Adrenal gland (tissue), 12 donors: ENCODE measurements around the gene GMDS. TPM values are rescaled to one million over a fixed set of nuclear protein-coding genes. Genes with fewer than 3 reads are reported as not detected.

Source experiments
- DNase-seq, 7 donors: peaks; one replicate each; pipeline ENCODE4 v3.0.0-alpha.2; 2019 to 2020
- H3K27ac ChIP-seq, 5 donors: fragments of 200-600 bp; sonication (generic) in 4 of 5; 1 replicate in 3 of 5; 2 replicates in 2 of 5; pipeline versions ENCODE4 v1.5.1 to v1.8.0; 2016 to 2020; ENCODE audit warnings: mild to moderate bottlenecking in 1 of 5
- H3K27me3 ChIP-seq: fragments of 200-600 bp; 2 replicates; pipeline ENCODE4 v1.8.0; 2021
- H3K36me3 ChIP-seq, 2 donors: fragments of 200-600 bp; replicated peaks in 1 of 2; 1 replicate in 1 of 2; 2 replicates in 1 of 2; pipeline versions ENCODE4 v1.5.1 to v1.8.0; 2018 to 2022
- H3K4me1 ChIP-seq, 2 donors: fragments of 200-600 bp; replicated peaks in 1 of 2; 1 replicate in 1 of 2; 2 replicates in 1 of 2; pipeline versions ENCODE4 v1.5.1 to v1.8.0; 2018 to 2021
- H3K4me3 ChIP-seq, 4 donors: fragments of 200-600 bp; sonication (generic) in 3 of 4; one replicate each; pipeline ENCODE4 v1.5.1; 2016 to 2018
- H3K9me3 ChIP-seq, 3 donors: fragments of 200-600 bp; sonication (generic) in 1 of 3; replicated peaks in 1 of 3; 1 replicate in 2 of 3; 2 replicates in 1 of 3; pipeline versions ENCODE4 v1.5.1 to v1.8.0; 2016 to 2021
- POLR2A ChIP-seq, 2 donors: fragments of 450-650 bp; IDR thresholded peaks; one replicate each; pipeline ENCODE4 v1.6.1; 2017; ENCODE audit warnings: antibody characterized with exemption in 2 of 2, mild to moderate bottlenecking in 2 of 2, moderate library complexity in 1 of 2
- WGBS, 4 donors: extraction: QIAGEN DNeasy Blood & Tissue Kit in 2 of 4; methylation state at CpG; one replicate each; pipeline versions ENCODE4 v1.1.5 to v1.1.7; 2013 to 2017; 5-methylcytosine and 5-hydroxymethylcytosine counted together
- intact Hi-C, 2 donors: fragments of 100-400 bp; cut with DNase I; formaldehyde crosslinking; loops; one replicate each; pipeline versions ENCODE4 v1.14.1 to v1.15.0; 2022 to 2023
- polyA plus RNA-seq, 3 donors: library from polyadenylated mRNA; stranded (reverse); fragments of 200-250 nt in 2 of 3; fragments of 350-450 nt in 1 of 3; fragmentation: Illumina TruSeq in 1 of 3; extraction: RNeasy Lipid Tissue Mini Kit (QIAGEN cat#74804) in 1 of 3; gene quantifications; one replicate each; pipeline ENCODE4 v1.2.3, GENCODE V29; 2013 to 2014
- total RNA-seq, 9 donors: library from RNA; depleted of rRNA in 4 of 9; stranded (reverse); fragments of >200 nt in 4 of 9; fragments of 120-200 nt in 1 of 9; fragmentation: NEBNext Ultra II Directional in 1 of 9; extraction: Animal tissue kit (Norgen Biotek cat#: 25700) in 1 of 9; gene quantifications; one replicate each; pipeline versions ENCODE4 v1.1.0 to v1.2.4, GENCODE V29; 2013 to 2023
- TF ChIP-seq, protein P1 (sequence below), 6 experiments: fragments of 450-650 bp in 4 of 6; fragments of 200-600 bp in 2 of 6; sonication (generic) in 1 of 6; IDR thresholded peaks; 1 replicate in 5 of 6; 2 replicates in 1 of 6; pipeline versions ENCODE4 v1.5.1 to v1.8.0; 2016 to 2021; ENCODE audit warnings: antibody characterized with exemption in 6 of 6, mild to moderate bottlenecking in 2 of 6, moderate library complexity in 1 of 6
- donor health status: healthy with polysubstance abuse.
- donor health status: Bipolar disorder and iron deficiency.
- donor health status: DM: yes; HTN: yes; CAD: no.
- donor health status: DM: no; HTN: no; CAD: no.
- donor health status: DM: no; HTN: no; CAD: no.
- donor health status: DM: yes; HTN: yes; CAD: no.

Gene GMDS
- total and polyA plus RNA-seq, 12 donors, result 8.5 to 39.2 (median 15.2) TPM

DNA sequence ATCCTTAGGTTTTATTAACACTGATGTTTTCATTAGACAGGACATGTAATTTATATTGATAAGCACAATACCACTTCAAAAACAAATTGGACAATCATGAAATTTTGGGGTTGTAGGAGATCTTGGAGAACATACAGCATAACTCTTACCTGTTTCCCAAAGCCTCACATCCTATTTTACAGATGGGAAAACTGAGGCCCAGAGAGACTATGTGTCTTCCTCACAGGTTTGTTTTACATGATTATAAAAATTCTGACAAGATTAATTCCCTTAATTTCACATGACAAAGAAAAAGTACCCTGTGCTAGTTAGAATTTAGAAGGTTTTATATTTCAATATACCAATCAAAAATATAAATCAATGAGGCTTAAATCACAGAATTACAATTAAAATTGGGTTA lies 145.5 kb downstream of the GMDS start:
- TF ChIP-seq, protein P1, sequence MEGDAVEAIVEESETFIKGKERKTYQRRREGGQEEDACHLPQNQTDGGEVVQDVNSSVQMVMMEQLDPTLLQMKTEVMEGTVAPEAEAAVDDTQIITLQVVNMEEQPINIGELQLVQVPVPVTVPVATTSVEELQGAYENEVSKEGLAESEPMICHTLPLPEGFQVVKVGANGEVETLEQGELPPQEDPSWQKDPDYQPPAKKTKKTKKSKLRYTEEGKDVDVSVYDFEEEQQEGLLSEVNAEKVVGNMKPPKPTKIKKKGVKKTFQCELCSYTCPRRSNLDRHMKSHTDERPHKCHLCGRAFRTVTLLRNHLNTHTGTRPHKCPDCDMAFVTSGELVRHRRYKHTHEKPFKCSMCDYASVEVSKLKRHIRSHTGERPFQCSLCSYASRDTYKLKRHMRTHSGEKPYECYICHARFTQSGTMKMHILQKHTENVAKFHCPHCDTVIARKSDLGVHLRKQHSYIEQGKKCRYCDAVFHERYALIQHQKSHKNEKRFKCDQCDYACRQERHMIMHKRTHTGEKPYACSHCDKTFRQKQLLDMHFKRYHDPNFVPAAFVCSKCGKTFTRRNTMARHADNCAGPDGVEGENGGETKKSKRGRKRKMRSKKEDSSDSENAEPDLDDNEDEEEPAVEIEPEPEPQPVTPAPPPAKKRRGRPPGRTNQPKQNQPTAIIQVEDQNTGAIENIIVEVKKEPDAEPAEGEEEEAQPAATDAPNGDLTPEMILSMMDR (IDR thresholded peaks at IDR 0.05), result no peak
- no peak for TF ChIP-seq POLR2A (IDR thresholded peaks at IDR 0.05)
- Histone ChIP-seq H3K9me3 (peaks cover 0 to 7% (median 0%) of the 10 kb centered on the region in 3 donors), H3K27ac (no peak overlapping the region), H3K4me3 (no peak overlapping the region), H3K36me3 (no peaks in the 10 kb centered on the region), H3K4me1 (peaks cover 0 to 6% of the 10 kb centered on the region in 2 donors), H3K27me3 (no peaks in the 10 kb centered on the region)
- intact Hi-C loops, result loop anchor here in 1 of 2 donors (5.0 kb wide), 1 partner anchor 493 kb away; the partner anchor contains the start of gene FOXC1
- DNase-seq, result no peak

DNA sequence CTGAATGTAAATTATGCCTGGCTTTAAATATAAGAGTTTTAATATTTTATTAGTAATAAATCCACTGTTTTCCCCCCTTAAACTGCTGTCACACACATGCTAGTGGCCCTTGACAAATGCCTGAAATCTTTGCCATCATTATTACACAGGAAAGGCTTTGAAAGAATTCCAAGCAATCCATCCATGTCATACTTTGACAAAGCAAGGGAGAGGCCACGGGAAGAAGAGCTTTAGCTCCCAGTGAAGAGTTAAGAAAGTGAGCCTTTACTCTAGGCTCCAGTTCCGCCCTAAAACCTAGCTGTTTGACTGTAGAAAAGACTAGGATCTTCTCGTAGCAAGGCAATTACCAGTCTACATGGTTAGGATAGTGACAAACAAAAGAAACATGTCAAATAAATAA lies 147.9 kb downstream of the GMDS start:
- Histone ChIP-seq H3K9me3 (peaks cover 0 to 7% (median 0%) of the 10 kb centered on the region in 3 donors), H3K4me1 (no peaks in the 10 kb centered on the region), H3K27me3 (no peaks in the 10 kb centered on the region), H3K27ac (no peak overlapping the region), H3K4me3 (no peak overlapping the region), H3K36me3 (no peaks in the 10 kb centered on the region)
- no peak for TF ChIP-seq POLR2A (IDR thresholded peaks at IDR 0.05)
- TF ChIP-seq, protein P1 (IDR thresholded peaks at IDR 0.05), result no peak
- intact Hi-C loops, result no loop called here
- no peak for DNase-seq
- 85 to 91% (median 88%) methylated on average over 3 of the region's 3 CpGs for WGBS, 4 donors

DNA sequence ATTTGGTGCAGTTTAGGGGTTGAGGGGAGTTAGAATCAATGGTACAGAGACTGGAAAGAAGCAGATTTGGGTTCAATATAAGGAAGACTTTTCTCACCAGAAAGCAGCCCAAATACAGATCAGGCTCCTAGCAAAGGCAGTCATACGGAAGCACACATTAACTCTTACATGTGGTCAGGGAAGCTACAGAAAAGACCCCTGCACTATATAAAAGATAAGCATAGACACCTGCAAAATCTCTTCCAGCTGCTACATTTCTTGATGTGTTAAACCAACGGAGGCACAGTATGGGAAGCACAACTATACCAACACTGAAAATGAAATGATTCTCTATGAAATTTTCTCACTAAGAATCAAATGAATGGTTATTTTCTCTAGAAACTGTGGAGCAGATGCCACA lies 150.8 kb downstream of the GMDS start:
- H3K36me3 ChIP-seq, result no peaks in the 10 kb centered on the region
- no peaks in the 10 kb centered on the region for H3K27me3 ChIP-seq
- TF ChIP-seq, protein P1 (IDR thresholded peaks at IDR 0.05), result no peak
- TF ChIP-seq POLR2A (IDR thresholded peaks at IDR 0.05), result no peak
- intact Hi-C loops, result no loop called here
- H3K9me3 ChIP-seq, result peaks cover 0 to 2% (median 0%) of the 10 kb centered on the region in 3 donors
- H3K4me3 ChIP-seq, result no peak overlapping the region
- DNase-seq, result no peak
- H3K27ac ChIP-seq, result no peak overlapping the region
- 86 to 98% (median 91%) methylated on average over 2 of the region's 2 CpGs for WGBS, 4 donors
- no peaks in the 10 kb centered on the region for H3K4me1 ChIP-seq

DNA sequence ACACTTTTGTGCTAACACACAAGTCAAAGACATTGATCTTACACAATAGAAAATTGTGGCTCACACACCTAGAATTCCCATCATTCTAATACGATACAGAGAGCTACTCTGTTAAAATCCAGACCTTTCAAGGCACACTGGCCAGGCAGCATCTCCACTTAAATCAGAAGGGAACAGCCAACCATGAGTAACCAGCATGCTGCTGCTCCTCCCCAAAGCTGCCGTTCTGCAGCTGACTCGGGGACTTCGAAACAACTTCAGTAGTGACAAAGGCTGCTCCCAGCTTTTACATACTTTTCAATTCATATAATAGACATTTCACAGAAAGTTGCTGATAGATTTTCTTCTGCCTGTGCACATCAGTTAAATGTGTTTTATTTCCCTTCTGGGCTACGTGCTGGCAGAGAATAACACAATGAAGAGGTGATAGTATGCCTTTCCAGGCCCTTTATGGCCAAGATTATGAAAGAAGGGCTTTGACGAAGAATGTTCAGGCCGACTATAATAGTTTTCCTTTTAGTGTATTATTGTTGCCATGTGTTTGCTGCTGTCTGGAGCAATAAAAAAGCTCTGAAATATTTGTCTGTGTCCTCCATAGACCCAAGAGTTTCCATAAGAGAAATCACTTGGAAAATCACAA lies 159.0 kb downstream of the GMDS start:
- TF ChIP-seq, protein P1 (IDR thresholded peaks at IDR 0.05), result no peak
- no peak for TF ChIP-seq POLR2A (IDR thresholded peaks at IDR 0.05)

More for the DNA sequence above, 159.0 kb downstream of the GMDS start:
- Histone ChIP-seq H3K4me3 (no peak overlapping the region), H3K4me1 (no peaks in the 10 kb centered on the region), H3K27ac (no peak overlapping the region), H3K9me3 (no peaks in the 10 kb centered on the region), H3K27me3 (no peaks in the 10 kb centered on the region), H3K36me3 (no peaks in the 10 kb centered on the region)
- 83 to 90% (median 87%) methylated on average over 7 of the region's 7 CpGs for WGBS, 4 donors
- intact Hi-C loops, result no loop called here
- no peak for DNase-seq
